Natural killer cell (primary cell): Measurements from ENCODE around the gene IL1A. TPM values are rescaled to one million over a fixed set of nuclear protein-coding genes. Genes with fewer than 3 reads are reported as not detected.

ENCODE experiments used
- ATAC-seq, 3 donors: fragments of 150-1000 bp in 2 of 3; fragments of 200-7000 bp in 1 of 3; cut with Tn5 transposase; 1 replicate in 1 of 3; 2 replicates in 2 of 3; pipeline ENCODE4 v1.10.0; 2021; ENCODE audit warnings: mild to moderate bottlenecking in 2 of 3, moderate library complexity in 2 of 3
- DNase-seq, 2 donors: peaks; one replicate each; pipeline versions ENCODE4 v3.0.0 to v3.0.0-alpha.2; 2013 to 2021; ENCODE audit warnings: mixed read lengths in 1 of 2
- H3K27ac ChIP-seq: one replicate; pipeline ENCODE4 v1.5.1; 2013; ENCODE audit warnings: mild to moderate bottlenecking, low read length
- H3K27me3 ChIP-seq: one replicate; pipeline ENCODE4 v1.6.1; 2013; ENCODE audit warnings: low read length; ENCODE audit not compliant: control insufficient read depth, insufficient read depth
- H3K36me3 ChIP-seq: one replicate; pipeline ENCODE4 v1.6.1; 2013; ENCODE audit warnings: low read length; ENCODE audit not compliant: control insufficient read depth, insufficient read depth
- H3K4me1 ChIP-seq: one replicate; pipeline ENCODE4 v1.6.1; 2013; ENCODE audit warnings: low read length; ENCODE audit not compliant: control insufficient read depth, insufficient read depth
- H3K4me3 ChIP-seq: one replicate; pipeline ENCODE4 v1.5.1; 2013; ENCODE audit warnings: low read length
- H3K9me3 ChIP-seq: one replicate; pipeline ENCODE4 v1.6.1; 2013; ENCODE audit warnings: low read length; ENCODE audit not compliant: control insufficient read depth, insufficient read depth
- H3K27ac Mint-ChIP-seq, 2 donors: one replicate each; pipeline ENCODE4 v1.8.0; 2022; ENCODE audit warnings: mild to moderate bottlenecking in 2 of 2, mixed read lengths in 2 of 2, moderate library complexity in 1 of 2
- H3K27me3 Mint-ChIP-seq, 2 donors: one replicate each; pipeline ENCODE4 v1.8.0; 2022; ENCODE audit warnings: low read depth in 2 of 2, mixed read lengths in 2 of 2
- H3K36me3 Mint-ChIP-seq: one replicate; pipeline ENCODE4 v1.8.0; 2022; ENCODE audit warnings: mixed read lengths
- H3K4me1 Mint-ChIP-seq, 2 donors: one replicate each; pipeline ENCODE4 v1.8.0; 2022; ENCODE audit warnings: mixed read lengths in 2 of 2
- H3K4me3 Mint-ChIP-seq: one replicate; pipeline ENCODE4 v1.8.0; 2022; ENCODE audit warnings: mild to moderate bottlenecking, moderate library complexity, mixed read lengths
- H3K9me3 Mint-ChIP-seq, 2 donors: one replicate each; pipeline ENCODE4 v1.8.0; 2022; ENCODE audit warnings: mixed read lengths in 2 of 2
- CTCF ChIP-seq: fragments of 200-600 bp; IDR thresholded peaks from one replicate; pipeline ENCODE4 v1.8.0; 2022; ENCODE audit warnings: antibody characterized with exemption
- WGBS: methylation state at CpG from one replicate; pipeline ENCODE4 v1.1.7; 2013; ENCODE audit warnings: missing lambda C conversion rate; ENCODE audit not compliant: insufficient coverage; 5-methylcytosine and 5-hydroxymethylcytosine counted together
- intact Hi-C: fragments of 100-400 bp; cut with micrococcal nuclease; formaldehyde crosslinking; loops from one replicate; pipeline ENCODE4 v1.14.2; 2022
- total RNA-seq, 4 donors: library from RNA; stranded (reverse); fragments of 120-200 nt in 1 of 4; gene quantifications; one replicate each; pipeline versions ENCODE4 v1.2.3 to v1.2.4, GENCODE V29; 2013 to 2022

Gene IL1A
- total RNA-seq, 3 donors from 2014 or later (not counting 1 experiment from before 2014, with no cell fraction given): 0.45 to 1.6 TPM; not detected in 1

- Histone ChIP-seq H3K27me3 (no peaks in the 10 kb centered on the region), H3K27ac (no peak overlapping the region), H3K9me3 (no peaks in the 10 kb centered on the region), H3K36me3 (no peaks in the 10 kb centered on the region), H3K4me3 (no peak overlapping the region), H3K4me1 (peaks cover 28% of the 10 kb centered on the region)
- no peaks in the 10 kb centered on the region for H3K9me3 Mint-ChIP-seq
- H3K27ac Mint-ChIP-seq: peak overlapping the region; percentile 60 to 79
- DNase-seq: no peak
- intact Hi-C loops: loop anchor here (10.0 kb wide), 1 partner anchor 64 kb away; no protein-coding TSS in a partner anchor
- H3K27me3 Mint-ChIP-seq: no peaks in the 10 kb centered on the region
- H3K4me1 Mint-ChIP-seq: peaks cover 46 to 51% of the 10 kb centered on the region in 2 donors
- WGBS: 44% methylated on average over 4 of the region's 5 CpGs
- H3K36me3 Mint-ChIP-seq: no peaks in the 10 kb centered on the region
- peak; percentile 54 to 81 (median 67) for ATAC-seq
- H3K4me3 Mint-ChIP-seq: peak overlapping the region; percentile 14
- no peak for TF ChIP-seq CTCF
Measured at GRCh38 chr2:112821142-112821541, 36.8 kb upstream of the IL1A start.

- intact Hi-C loops: loop anchor here (10.0 kb wide), 1 partner anchor 64 kb away; no protein-coding TSS in a partner anchor
- no peak overlapping the region for H3K27ac ChIP-seq
- Mint-ChIP-seq H3K27me3 (no peaks in the 10 kb centered on the region), H3K4me1 (peaks cover 40 to 43% of the 10 kb centered on the region in 2 donors), H3K27ac (no peak overlapping the region), H3K36me3 (no peaks in the 10 kb centered on the region), H3K9me3 (no peaks in the 10 kb centered on the region), H3K4me3 (no peak overlapping the region)
- peaks cover 28% of the 10 kb centered on the region for H3K4me1 ChIP-seq
- H3K9me3 ChIP-seq: no peaks in the 10 kb centered on the region
- no peak for DNase-seq
- H3K36me3 ChIP-seq: no peaks in the 10 kb centered on the region
- no peak for TF ChIP-seq CTCF
- ATAC-seq: no peak
- no peaks in the 10 kb centered on the region for H3K27me3 ChIP-seq
- no peak overlapping the region for H3K4me3 ChIP-seq
Measured at GRCh38 chr2:112820343-112820742, 36.0 kb upstream of the IL1A start.

- Mint-ChIP-seq H3K27ac (no peak overlapping the region), H3K9me3 (no peaks in the 10 kb centered on the region)
- intact Hi-C loops: no loop called here
Measured at GRCh38 chr2:112819081-112819480, 34.8 kb upstream of the IL1A start.

More at GRCh38 chr2:112819081-112819480, 34.8 kb upstream of the IL1A start:
- Mint-ChIP-seq H3K27me3 (no peaks in the 10 kb centered on the region), H3K4me3 (no peak overlapping the region), H3K36me3 (no peaks in the 10 kb centered on the region), H3K4me1 (peaks cover 27 to 30% of the 10 kb centered on the region in 2 donors)
- Histone ChIP-seq H3K4me1 (peaks cover 16% of the 10 kb centered on the region), H3K27ac (no peak overlapping the region), H3K36me3 (no peaks in the 10 kb centered on the region), H3K27me3 (no peaks in the 10 kb centered on the region), H3K9me3 (no peaks in the 10 kb centered on the region), H3K4me3 (no peak overlapping the region)
- DNase-seq (no peak), ATAC-seq (no peak)
- no peak for TF ChIP-seq CTCF
- WGBS: 88% methylated on average over 7 of the region's 7 CpGs
